ENCODE data around the gene CD40. TPM values are rescaled to one million over a fixed set of nuclear protein-coding genes. Genes with fewer than 3 reads are reported as not detected.

CD40 gene
- total and polyA plus RNA-seq, 7 experiments from 2014 or later, result 1.7 to 10.0 (median 4.0) TPM

- Mint-ChIP-seq H3K27me3 (peaks cover 46 to 66% (median 57%) of the 10 kb centered on the region in 5 donors), H3K9me3 (peaks cover 0 to 1% (median 0%) of the 10 kb centered on the region in 11 donors), H3K27ac (no peak overlapping the region), H3K36me3 (no peaks in the 10 kb centered on the region), H3K4me1 (peaks cover 0 to 5% (median 0%) of the 10 kb centered on the region in 7 donors), H3K4me3 (no peak overlapping the region)
- H3K9me3 ChIP-seq (ENCODE audit: control insufficient read depth in 2 of 3, low read length in 3 of 3), result no peaks in the 10 kb centered on the region
- no peak overlapping the region for H3K4me3 ChIP-seq (ENCODE audit: low read length)
- intact Hi-C loops (cut with micrococcal nuclease), result loop anchor here (1.0 to 2.0 kb wide), 4 partner anchors 41 to 187 kb away; no protein-coding TSS in a partner anchor
- peaks cover 0 to 21% of the 10 kb centered on the region in 2 donors for H3K27me3 ChIP-seq (ENCODE audit: control insufficient read depth in 2 of 2, insufficient read depth in 2 of 2, low read length in 2 of 2)
- no peak for DNase-seq
- H3K27ac ChIP-seq (ENCODE audit: low read depth, low read length), result no peak overlapping the region
- no peaks in the 10 kb centered on the region for H3K36me3 ChIP-seq (ENCODE audit: control insufficient read depth in 2 of 3, insufficient read depth in 3 of 3, low read length in 3 of 3)
- ChIA-PET CTCF (interaction anchor here (1.0 to 2.1 kb wide), 3 partner anchors 151 to 160 kb away, joined by 4 to 8 read pairs (median 7); no protein-coding TSS in a partner anchor), POLR2A (no interaction called here)
- no peak for ATAC-seq
- no peaks in the 10 kb centered on the region for H3K4me1 ChIP-seq (ENCODE audit: control insufficient read depth in 2 of 2, insufficient read depth in 2 of 2, low read length in 2 of 2)
These were observed 55.7 kb downstream of the CD40 start for GRCh38 chr20:46173652-46174468.

GRCh38 chr20:46174469-46175126 is 56.5 kb downstream of the CD40 start:
- no peak overlapping the region for H3K4me3 ChIP-seq (ENCODE audit: low read length)
- peaks cover 50 to 71% (median 57%) of the 10 kb centered on the region in 5 donors for H3K27me3 Mint-ChIP-seq
- DNase-seq, result peak; percentile 37 to 71 (median 62)
- no peaks in the 10 kb centered on the region for H3K36me3 ChIP-seq (ENCODE audit: control insufficient read depth in 2 of 3, insufficient read depth in 3 of 3, low read length in 3 of 3)
- peaks cover 0 to 5% (median 0%) of the 10 kb centered on the region in 7 donors for H3K4me1 Mint-ChIP-seq
- peaks cover 0 to 1% (median 0%) of the 10 kb centered on the region in 11 donors for H3K9me3 Mint-ChIP-seq
- ChIA-PET POLR2A (no interaction called here), CTCF (interaction anchor here (0.7 to 2.0 kb wide), 5 partner anchors 8 to 187 kb away, joined by 3 to 8 read pairs (median 5); no protein-coding TSS in a partner anchor)
- peak; percentile 91 for ATAC-seq
- H3K9me3 ChIP-seq (ENCODE audit: control insufficient read depth in 2 of 3, low read length in 3 of 3), result no peaks in the 10 kb centered on the region
- H3K36me3 Mint-ChIP-seq, result no peaks in the 10 kb centered on the region
- no peaks in the 10 kb centered on the region for H3K4me1 ChIP-seq (ENCODE audit: control insufficient read depth in 2 of 2, insufficient read depth in 2 of 2, low read length in 2 of 2)
- H3K27ac Mint-ChIP-seq, result no peak overlapping the region
- H3K27me3 ChIP-seq (ENCODE audit: control insufficient read depth in 2 of 2, insufficient read depth in 2 of 2, low read length in 2 of 2), result peaks cover 0 to 21% of the 10 kb centered on the region in 2 donors
- no peak overlapping the region for H3K27ac ChIP-seq (ENCODE audit: low read depth, low read length)
- peak overlapping the region in 4 of 10 donors; percentile 43 to 65 (median 48) for H3K4me3 Mint-ChIP-seq
- intact Hi-C loops (cut with micrococcal nuclease), result loop anchor here (1.0 to 2.0 kb wide), 4 partner anchors 42 to 187 kb away; no protein-coding TSS in a partner anchor

- peaks cover 0 to 1% (median 0%) of the 10 kb centered on the region in 11 donors for H3K9me3 Mint-ChIP-seq
These were observed 57.0 kb downstream of the CD40 start for GRCh38 chr20:46175127-46175494.

GRCh38 chr20:46176739-46177378 is 58.7 kb downstream of the CD40 start:
- H3K4me1 ChIP-seq (ENCODE audit: control insufficient read depth in 2 of 2, insufficient read depth in 2 of 2, low read length in 2 of 2), result no peaks in the 10 kb centered on the region
- H3K27me3 Mint-ChIP-seq, result peaks cover 41 to 71% (median 66%) of the 10 kb centered on the region in 5 donors
- H3K9me3 ChIP-seq (ENCODE audit: control insufficient read depth in 2 of 3, low read length in 3 of 3), result no peaks in the 10 kb centered on the region
- no peak overlapping the region for H3K27ac ChIP-seq (ENCODE audit: low read depth, low read length)
- no peak for ATAC-seq
- peaks cover 0 to 3% (median 0%) of the 10 kb centered on the region in 5 donors for H3K36me3 Mint-ChIP-seq
- no peak for DNase-seq
- H3K9me3 Mint-ChIP-seq, result peaks cover 0 to 1% (median 0%) of the 10 kb centered on the region in 11 donors
- intact Hi-C loops (cut with micrococcal nuclease), result no loop called here
- ChIA-PET CTCF (no interaction called here), POLR2A (no interaction called here)
- H3K4me3 ChIP-seq (ENCODE audit: low read length), result no peak overlapping the region
- H3K4me3 Mint-ChIP-seq, result no peak overlapping the region
- peaks cover 0 to 5% (median 0%) of the 10 kb centered on the region in 7 donors for H3K4me1 Mint-ChIP-seq
- H3K27me3 ChIP-seq (ENCODE audit: control insufficient read depth in 2 of 2, insufficient read depth in 2 of 2, low read length in 2 of 2), result peaks cover 0 to 21% of the 10 kb centered on the region in 2 donors
- no peak overlapping the region for H3K27ac Mint-ChIP-seq
- H3K36me3 ChIP-seq (ENCODE audit: control insufficient read depth in 2 of 3, insufficient read depth in 3 of 3, low read length in 3 of 3), result no peaks in the 10 kb centered on the region

More at GRCh38 chr20:46175127-46175494, 57.0 kb downstream of the CD40 start:
- peaks cover 0 to 5% (median 0%) of the 10 kb centered on the region in 7 donors for H3K4me1 Mint-ChIP-seq
- no peak overlapping the region for H3K27ac Mint-ChIP-seq
- ATAC-seq, result no peak
- H3K4me1 ChIP-seq (ENCODE audit: control insufficient read depth in 2 of 2, insufficient read depth in 2 of 2, low read length in 2 of 2), result no peaks in the 10 kb centered on the region
- H3K36me3 ChIP-seq (ENCODE audit: control insufficient read depth in 2 of 3, insufficient read depth in 3 of 3, low read length in 3 of 3), result no peaks in the 10 kb centered on the region
- intact Hi-C loops (cut with micrococcal nuclease), result loop anchor here (2.0 kb wide), 2 partner anchors 42 to 160 kb away; no protein-coding TSS in a partner anchor
- peaks cover 0 to 3% (median 0%) of the 10 kb centered on the region in 5 donors for H3K36me3 Mint-ChIP-seq
- DNase-seq, result no peak
- ChIA-PET CTCF (interaction anchor here (0.7 to 2.0 kb wide), 5 partner anchors 9 to 188 kb away, joined by 3 to 8 read pairs (median 5); no protein-coding TSS in a partner anchor), POLR2A (no interaction called here)
- H3K27me3 Mint-ChIP-seq, result peaks cover 47 to 70% (median 60%) of the 10 kb centered on the region in 5 donors
- peak overlapping the region in 6 of 10 donors; percentile 21 to 65 (median 44) for H3K4me3 Mint-ChIP-seq
- peaks cover 0 to 21% of the 10 kb centered on the region in 2 donors for H3K27me3 ChIP-seq (ENCODE audit: control insufficient read depth in 2 of 2, insufficient read depth in 2 of 2, low read length in 2 of 2)
- H3K9me3 ChIP-seq (ENCODE audit: control insufficient read depth in 2 of 3, low read length in 3 of 3), result no peaks in the 10 kb centered on the region
- H3K4me3 ChIP-seq (ENCODE audit: low read length), result no peak overlapping the region
- H3K27ac ChIP-seq (ENCODE audit: low read depth, low read length), result no peak overlapping the region

GRCh38 chr20:46177768-46178167 is 59.7 kb downstream of the CD40 start:
- Mint-ChIP-seq H3K27me3 (peaks cover 34 to 69% (median 67%) of the 10 kb centered on the region in 5 donors), H3K9me3 (no peaks in the 10 kb centered on the region), H3K27ac (no peak overlapping the region), H3K36me3 (peaks cover 0 to 3% (median 0%) of the 10 kb centered on the region in 5 donors), H3K4me3 (no peak overlapping the region), H3K4me1 (peaks cover 0 to 5% (median 0%) of the 10 kb centered on the region in 7 donors)
- H3K4me1 ChIP-seq (ENCODE audit: control insufficient read depth in 2 of 2, insufficient read depth in 2 of 2, low read length in 2 of 2), result no peaks in the 10 kb centered on the region
- ChIA-PET POLR2A (no interaction called here), CTCF (no interaction called here)
- no peaks in the 10 kb centered on the region for H3K9me3 ChIP-seq (ENCODE audit: control insufficient read depth in 2 of 3, low read length in 3 of 3)
- DNase-seq, result no peak
- no peak for ATAC-seq
- no peak overlapping the region for H3K27ac ChIP-seq (ENCODE audit: low read depth, low read length)
- H3K4me3 ChIP-seq (ENCODE audit: low read length), result no peak overlapping the region
- intact Hi-C loops (cut with micrococcal nuclease), result no loop called here
- H3K36me3 ChIP-seq (ENCODE audit: control insufficient read depth in 2 of 3, insufficient read depth in 3 of 3, low read length in 3 of 3), result no peaks in the 10 kb centered on the region
- H3K27me3 ChIP-seq (ENCODE audit: control insufficient read depth in 2 of 2, insufficient read depth in 2 of 2, low read length in 2 of 2), result peaks cover 0 to 21% of the 10 kb centered on the region in 2 donors

- Histone ChIP-seq H3K9me3 (ENCODE audit: control insufficient read depth in 2 of 3, low read length in 3 of 3) (no peaks in the 10 kb centered on the region), H3K27ac (ENCODE audit: low read depth, low read length) (no peak overlapping the region), H3K4me1 (ENCODE audit: control insufficient read depth in 2 of 2, insufficient read depth in 2 of 2, low read length in 2 of 2) (no peaks in the 10 kb centered on the region), H3K36me3 (ENCODE audit: control insufficient read depth in 2 of 3, insufficient read depth in 3 of 3, low read length in 3 of 3) (no peaks in the 10 kb centered on the region), H3K4me3 (ENCODE audit: low read length) (no peak overlapping the region), H3K27me3 (ENCODE audit: control insufficient read depth in 2 of 2, insufficient read depth in 2 of 2, low read length in 2 of 2) (peaks cover 0 to 16% of the 10 kb centered on the region in 2 donors)
- ATAC-seq (no peak), DNase-seq (no peak)
- Mint-ChIP-seq H3K36me3 (peaks cover 0 to 3% (median 0%) of the 10 kb centered on the region in 5 donors), H3K27me3 (peaks cover 23 to 67% (median 61%) of the 10 kb centered on the region in 5 donors), H3K4me1 (peaks cover 0 to 5% (median 0%) of the 10 kb centered on the region in 7 donors), H3K9me3 (no peaks in the 10 kb centered on the region), H3K4me3 (no peak overlapping the region), H3K27ac (no peak overlapping the region)
- POLR2A ChIA-PET, result no interaction called here
- CTCF ChIA-PET, result no interaction called here
- intact Hi-C loops (cut with micrococcal nuclease), result no loop called here
These were observed 60.8 kb downstream of the CD40 start for GRCh38 chr20:46178891-46179290.

Measured in naive thymus-derived CD4-positive, alpha-beta T cell (primary cell).